HK-2 (cell line): ENCODE results near the gene CCDC196.
"Not testable (repeated sequence)": the region's sequence is repeated elsewhere in the genome, so short reads cannot be mapped to it uniquely, and the experiment has no call there.

Experiments
- DNase-seq: peaks from one replicate; pipeline ENCODE4 v3.0.0-alpha.2; 2018; ENCODE audit not compliant: unreplicated experiment

Gene CCDC196

DNA sequence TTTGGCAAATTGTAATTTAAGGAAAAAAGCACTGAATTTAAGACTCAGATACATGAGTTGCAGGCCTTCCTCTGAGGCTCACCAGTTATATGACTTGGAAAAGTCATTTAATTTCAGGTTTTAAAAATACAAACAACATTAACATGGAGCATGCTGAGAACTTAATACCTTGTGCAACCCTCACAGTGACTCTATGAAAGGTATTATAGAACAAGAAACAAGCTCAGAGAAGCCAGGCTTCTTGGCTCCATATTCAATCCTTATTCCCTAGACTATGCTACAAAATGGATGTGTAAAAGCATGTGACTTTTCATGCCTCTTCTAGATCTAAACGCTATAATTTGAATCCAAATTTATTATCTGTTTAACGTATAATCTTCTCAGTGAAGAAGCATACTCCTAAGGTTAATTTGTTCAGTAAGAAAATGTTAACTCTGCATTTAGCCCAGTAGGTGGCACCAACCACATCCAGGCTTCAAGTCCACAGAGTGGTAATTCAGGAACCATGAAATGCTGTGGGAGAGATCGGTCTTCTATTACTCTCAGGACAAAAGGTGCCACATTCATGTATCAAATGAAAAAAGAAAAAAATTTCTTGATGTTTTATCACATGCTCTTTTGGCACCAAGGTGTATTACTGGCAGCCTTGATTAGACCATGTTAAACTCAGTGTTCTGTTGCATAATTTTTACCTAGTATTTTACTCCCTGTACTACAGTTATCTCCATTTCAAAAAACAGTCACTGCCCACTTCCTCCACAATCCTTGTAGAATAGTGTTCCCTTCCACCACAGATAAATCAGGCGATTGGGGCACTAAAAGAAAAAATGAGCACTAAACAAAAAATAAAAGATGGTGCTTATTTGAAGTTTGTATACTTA, 9.3 kb downstream of the CCDC196 start:
- DNase-seq = peak; percentile 28

GRCh38 chr14:66496188-66496807, 10.1 kb downstream of the CCDC196 start:
- no peak for DNase-seq

DNA sequence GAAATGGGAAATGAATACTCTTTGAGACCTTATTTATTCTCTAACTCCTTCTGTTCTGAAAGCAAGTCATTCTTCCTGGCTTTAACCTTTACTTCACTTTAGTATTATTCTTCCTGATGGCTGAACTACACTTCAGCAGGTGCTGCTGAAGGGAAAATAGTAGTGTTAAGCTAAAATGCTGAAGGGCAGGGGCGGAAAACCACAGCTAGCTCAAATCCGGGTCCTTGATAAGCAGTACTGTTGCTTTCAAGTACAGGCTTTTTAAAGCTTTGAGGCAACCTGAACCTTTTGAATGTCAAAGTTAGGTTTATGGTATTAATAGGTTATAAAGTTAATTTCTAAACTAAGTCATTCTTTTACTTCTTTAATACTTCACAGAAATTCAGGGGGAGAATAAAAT, 10.7 kb downstream of the CCDC196 start:
- DNase-seq = no peak

DNA sequence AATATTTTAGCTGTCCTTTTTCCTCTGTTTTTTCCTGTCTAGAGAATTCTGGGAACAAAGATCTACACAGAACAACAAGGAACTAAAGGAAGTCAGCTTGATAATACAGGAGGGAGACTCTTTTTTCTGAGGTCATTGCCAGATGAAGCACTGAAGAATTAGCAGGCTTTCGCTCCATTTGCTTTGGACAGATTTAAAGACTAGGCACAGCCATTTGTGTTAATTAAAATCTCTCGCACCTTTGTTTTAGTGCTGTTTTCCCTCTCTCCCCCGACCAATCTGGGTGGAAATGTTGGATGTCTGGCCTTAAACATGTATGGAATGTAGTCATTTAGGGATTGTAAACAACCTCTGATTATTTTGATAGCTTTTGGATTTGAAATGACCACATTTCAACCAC, 12.1 kb downstream of the CCDC196 start:
- DNase-seq = no peak

- DNase-seq = no peak
Observed at GRCh38 chr14:66501592-66501991, 15.4 kb downstream of the CCDC196 start.

DNA sequence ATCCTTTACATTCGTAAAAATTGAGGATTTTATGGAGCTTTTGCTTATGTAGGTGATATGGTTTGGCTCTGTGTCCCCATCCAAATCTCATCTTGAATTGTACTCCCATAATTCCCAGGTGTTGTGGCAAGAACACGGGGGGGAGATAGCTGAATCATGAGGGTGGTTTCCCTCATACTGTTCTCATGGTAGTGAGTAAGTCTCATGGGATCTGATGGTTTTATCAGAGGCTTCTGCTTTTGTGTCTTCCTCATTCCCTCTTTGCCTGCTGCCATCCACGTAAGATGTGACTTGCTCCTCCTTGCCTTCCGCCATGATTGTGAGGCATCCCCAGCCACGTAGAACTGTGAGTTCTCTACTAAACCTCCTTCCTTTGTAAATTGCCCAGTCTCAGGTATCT, 16.7 kb downstream of the CCDC196 start:
- DNase-seq = not testable (repeated sequence)

GRCh38 chr14:66503532-66503931, 17.4 kb downstream of the CCDC196 start:
- no peak for DNase-seq

- DNase-seq = no peak
Observed at GRCh38 chr14:66507181-66507721, 21.1 kb downstream of the CCDC196 start.

DNA sequence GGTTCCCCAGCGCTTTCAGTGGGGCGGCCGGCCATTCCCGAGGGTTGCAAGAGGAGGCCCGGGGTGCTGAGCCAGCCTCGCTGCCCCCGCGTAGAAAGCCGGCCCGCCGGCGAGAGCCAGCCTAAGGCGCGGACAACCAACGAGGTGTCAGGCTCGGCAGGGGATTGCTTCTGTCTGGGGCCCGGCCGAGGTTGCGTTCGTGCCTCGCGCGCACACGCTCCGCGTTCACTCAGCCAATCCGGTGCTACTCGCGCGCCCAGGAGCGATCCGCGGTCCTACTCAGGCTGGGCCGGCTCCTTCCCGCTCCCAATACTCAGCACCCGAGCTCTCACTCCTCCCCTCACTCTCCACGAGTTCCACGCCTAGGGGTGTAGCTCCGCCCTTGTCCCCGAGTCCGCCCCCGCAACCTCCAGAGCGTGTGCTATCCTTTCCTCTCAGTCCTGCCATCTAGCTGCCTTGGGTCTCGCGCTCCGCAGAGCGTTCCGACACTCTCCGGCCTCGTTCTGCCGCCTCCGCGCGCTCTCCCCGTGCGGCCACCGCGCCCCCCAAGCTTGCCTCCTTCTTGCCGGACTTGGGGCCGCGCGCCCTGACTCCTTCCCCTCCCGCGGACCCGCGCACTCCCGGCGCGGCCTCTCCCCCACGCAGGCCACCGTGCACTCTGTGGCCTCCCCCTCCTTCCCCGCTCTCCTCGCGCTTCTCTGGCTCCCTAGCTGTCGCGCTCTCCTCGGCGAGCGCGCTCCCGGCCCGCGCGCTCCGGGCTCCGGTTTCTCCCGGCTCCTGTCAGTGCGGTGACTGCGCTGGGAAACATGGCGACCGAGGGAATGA, 21.8 kb downstream of the CCDC196 start, which contains the start of gene GPHN:
Gene GPHN, plus strand, starts transcription at position 426 of the 825 bp plus-strand sequence.
- DNase-seq = peak; percentile 97

GRCh38 chr14:66508547-66508845, 22.3 kb downstream of the CCDC196 start:
- DNase-seq = no peak

GRCh38 chr14:66508846-66509621, 22.9 kb downstream of the CCDC196 start:
- DNase-seq = peak; percentile 46

GRCh38 chr14:66509874-66510273, 23.7 kb downstream of the CCDC196 start:
- DNase-seq = no peak

- no peak for DNase-seq
Observed at GRCh38 chr14:66511849-66512248, 25.7 kb downstream of the CCDC196 start.

DNA sequence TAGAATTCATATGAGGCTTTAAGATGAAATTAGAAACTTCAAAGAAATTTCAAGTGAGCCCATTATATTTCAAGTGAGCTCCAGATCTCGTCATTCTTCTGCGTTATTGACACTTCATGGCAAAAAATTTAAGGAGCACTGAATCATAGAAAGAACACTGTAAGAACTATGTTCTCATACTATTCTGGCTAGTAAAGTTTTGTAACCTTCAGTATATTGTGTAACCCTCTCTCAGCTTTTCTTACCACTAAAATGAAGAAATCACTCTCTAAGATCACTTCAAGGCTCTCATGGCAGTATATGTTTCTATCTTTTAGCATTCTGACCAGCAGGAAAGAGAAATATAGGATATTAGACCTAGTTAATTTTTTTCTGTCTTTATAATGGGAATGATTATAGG, 28.0 kb downstream of the CCDC196 start:
- no peak for DNase-seq

DNA sequence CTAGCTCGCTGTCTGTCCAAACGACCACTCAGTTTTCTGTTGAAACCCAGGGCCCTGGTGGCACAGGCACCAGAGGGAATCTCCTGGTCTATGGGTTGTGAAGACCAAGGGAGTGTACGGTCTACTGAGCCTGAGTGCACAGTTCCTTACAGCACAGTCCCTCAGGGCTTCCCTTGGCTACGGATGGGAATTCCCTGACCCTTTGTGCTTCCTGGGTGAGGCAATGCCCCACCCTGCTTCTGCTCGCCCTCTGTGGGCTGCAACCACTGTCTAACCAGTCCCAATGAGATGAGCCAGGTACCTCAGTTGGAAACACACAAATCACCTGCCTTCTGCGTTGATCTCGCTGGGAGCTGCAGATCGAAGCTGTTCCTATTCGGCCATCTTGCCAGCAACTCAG, 44.4 kb downstream of the CCDC196 start:
- no peak for DNase-seq

GRCh38 chr14:66539034-66539433, 52.9 kb downstream of the CCDC196 start:
- no peak for DNase-seq

- DNase-seq = no peak
Observed at GRCh38 chr14:66540038-66540437, 53.9 kb downstream of the CCDC196 start.

GRCh38 chr14:66541627-66542026, 55.5 kb downstream of the CCDC196 start:
- DNase-seq = no peak

DNA sequence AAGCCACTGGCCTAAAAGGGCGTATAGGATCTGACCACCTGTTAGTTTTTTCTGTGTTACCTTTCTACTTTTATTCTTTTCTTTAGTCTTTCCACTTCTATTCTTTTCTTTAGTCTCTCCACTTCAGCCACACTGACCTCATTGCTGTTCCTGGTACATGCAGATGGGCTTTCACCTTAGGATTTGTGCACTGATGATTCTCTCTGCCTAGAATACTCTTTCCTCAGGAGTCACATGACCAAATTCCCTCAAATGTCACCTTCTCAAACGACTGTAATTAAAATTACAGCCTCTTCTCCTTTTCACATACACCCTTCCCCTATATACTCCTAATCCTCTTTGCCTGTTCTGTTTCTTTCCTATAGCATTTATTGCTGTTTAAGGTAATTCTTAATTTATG, 57.8 kb downstream of the CCDC196 start:
- DNase-seq = no peak

DNA sequence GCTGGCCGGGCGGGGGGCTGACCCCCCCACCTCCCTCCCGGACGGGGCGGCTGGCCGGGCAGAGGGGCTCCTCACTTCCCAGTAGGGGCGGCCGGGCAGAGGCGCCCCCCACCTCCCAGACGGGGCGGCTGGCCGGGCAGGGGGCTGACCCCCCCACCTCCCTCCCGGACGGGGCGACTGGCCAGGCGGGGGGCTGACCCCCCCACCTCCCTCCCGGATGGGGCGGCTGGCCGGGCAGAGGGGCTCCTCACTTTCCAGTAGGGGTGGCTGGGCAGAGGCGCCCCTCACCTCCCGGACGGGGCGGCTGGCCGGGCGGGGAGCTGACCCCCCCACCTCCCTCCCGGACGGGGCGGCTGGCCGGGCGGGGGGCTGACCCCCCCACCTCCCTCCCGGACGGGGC, 59.0 kb downstream of the CCDC196 start:
- not testable (repeated sequence) for DNase-seq

GRCh38 chr14:66545751-66546150, 59.6 kb downstream of the CCDC196 start:
- DNase-seq = not testable (repeated sequence)
